Placental pericyte (primary cell): ENCODE results near the gene SPRY2. TPM values are rescaled to one million over a fixed set of nuclear protein-coding genes. Genes with fewer than 3 reads are reported as not detected.

Experiments
- small RNA-seq: library from RNA; depleted of rRNA; stranded (forward); fragments of <200 nt; gene quantifications from one replicate; pipeline ENCODE3, GENCODE V24; 2012; ENCODE audit warnings: low replicate concordance
- total RNA-seq: library from RNA; depleted of rRNA; stranded (reverse); fragments of >200 nt; gene quantifications from 2 replicates; pipeline ENCODE4 v1.2.3, GENCODE V29; 2012

Gene SPRY2, protein sequence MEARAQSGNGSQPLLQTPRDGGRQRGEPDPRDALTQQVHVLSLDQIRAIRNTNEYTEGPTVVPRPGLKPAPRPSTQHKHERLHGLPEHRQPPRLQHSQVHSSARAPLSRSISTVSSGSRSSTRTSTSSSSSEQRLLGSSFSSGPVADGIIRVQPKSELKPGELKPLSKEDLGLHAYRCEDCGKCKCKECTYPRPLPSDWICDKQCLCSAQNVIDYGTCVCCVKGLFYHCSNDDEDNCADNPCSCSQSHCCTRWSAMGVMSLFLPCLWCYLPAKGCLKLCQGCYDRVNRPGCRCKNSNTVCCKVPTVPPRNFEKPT
- 30.4 and 109 TPM in 2 replicates for total RNA-seq

DNA sequence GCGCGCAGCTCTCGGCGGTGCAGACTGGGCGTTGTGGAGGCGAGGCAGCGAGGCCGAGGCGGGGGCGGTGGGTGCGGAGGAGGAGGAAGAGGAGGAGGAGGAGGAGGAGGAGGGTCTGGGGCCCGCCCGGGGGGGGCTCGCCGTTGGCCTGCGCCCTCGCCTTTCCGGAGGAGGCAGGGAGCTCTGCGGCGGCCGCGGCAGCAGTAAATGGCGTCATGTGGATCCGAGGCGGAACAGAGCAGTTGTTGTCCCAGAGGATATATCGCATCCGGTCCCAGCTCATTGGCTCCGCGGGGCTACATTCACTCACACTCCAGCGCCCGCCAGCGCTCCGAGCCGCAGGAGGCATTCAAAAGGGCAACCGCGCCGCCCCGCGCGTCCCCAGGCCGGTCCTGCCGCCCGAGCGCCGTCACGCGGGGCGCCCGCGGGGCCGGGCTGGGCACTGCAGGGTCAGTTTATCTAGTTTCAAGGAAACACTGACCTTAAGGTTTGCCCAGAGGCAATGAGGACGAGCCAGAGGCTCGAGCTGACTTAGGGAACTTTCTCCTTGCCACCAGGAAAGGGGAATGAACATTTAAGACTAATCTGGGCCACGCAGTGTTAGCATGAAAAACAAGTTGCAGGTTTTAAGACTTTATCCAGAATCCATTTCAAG, at the start of gene SPRY2:
Gene SPRY2 (minus strand): TSS at position 26 of the 655 bp plus-strand sequence. CDS start 3,421 bp downstream, outside the sequence.

Small RNAs within 50 kb of the gene (small RNA-seq; reads per million reads assigned to genes)
- 0.72 reads per million, percentile 31 among the genes with 10 or more reads in this experiment for gene RNU6-61P
